Testis (tissue), 3 donors: ENCODE results near the gene PSMA6. TPM values are rescaled to one million over a fixed set of nuclear protein-coding genes. Genes with fewer than 3 reads are reported as not detected.

Source experiments
- DNase-seq: peaks from one replicate; pipeline ENCODE4 v3.0.0-alpha.2; 2019
- H3K27ac ChIP-seq, 2 donors: fragments of 200-600 bp; sonication (generic); one replicate each; pipeline ENCODE4 v1.5.1; 2019
- H3K27me3 ChIP-seq: fragments of 200-600 bp; sonication (generic); one replicate; pipeline ENCODE4 v1.5.1; 2019
- H3K36me3 ChIP-seq: fragments of 200-600 bp; sonication (generic); one replicate; pipeline ENCODE4 v1.5.1; 2017; ENCODE audit warnings: low read depth; ENCODE audit errors: missing control alignments
- H3K4me1 ChIP-seq: fragments of 200-600 bp; sonication (generic); one replicate; pipeline ENCODE4 v1.5.1; 2019
- H3K4me3 ChIP-seq, 2 donors: fragments of 200-600 bp; sonication (generic); one replicate each; pipeline ENCODE4 v1.5.1; 2017 to 2019
- H3K9me3 ChIP-seq: fragments of 200-600 bp; sonication (generic); one replicate; pipeline ENCODE4 v1.5.1; 2017
- CTCF ChIP-seq, 3 experiments: fragments of 450-650 bp in 2 of 3; fragments of 200-600 bp in 1 of 3; sonication (generic) in 1 of 3; IDR thresholded peaks; one replicate each; pipeline ENCODE4 v1.5.1; 2016 to 2019; ENCODE audit warnings: antibody characterized with exemption in 3 of 3, mild to moderate bottlenecking in 2 of 3, moderate library complexity in 1 of 3
- POLR2A ChIP-seq: fragments of 450-650 bp; IDR thresholded peaks from one replicate; pipeline ENCODE4 v1.6.1; 2017; ENCODE audit warnings: antibody characterized with exemption, mild to moderate bottlenecking, moderate library complexity
- WGBS, 2 donors: methylation state at CpG; one replicate each; pipeline ENCODE4 v1.1.5; 2018; 5-methylcytosine and 5-hydroxymethylcytosine counted together
- intact Hi-C: fragments of 100-400 bp; cut with DNase I; formaldehyde crosslinking; loops from one replicate; pipeline ENCODE4 v1.15.1; 2023; ENCODE audit warnings: low total_unique reads
- polyA plus RNA-seq: library from polyadenylated mRNA; stranded (reverse); fragments of 350-450 nt; fragmentation: Illumina TruSeq; extraction: RNeasy Lipid Tissue Mini Kit (QIAGEN cat#74804); gene quantifications from one replicate; pipeline ENCODE4 v1.2.3, GENCODE V29; 2014; ENCODE audit warnings: low read depth, low replicate concordance; ENCODE audit not compliant: insufficient read depth
- total RNA-seq, 2 donors: library from RNA; depleted of rRNA; stranded (reverse); fragments of >200 nt; gene quantifications; one replicate each; pipeline ENCODE4 v1.2.3, GENCODE V29; 2016

The PSMA6 gene
- total and polyA plus RNA-seq, 3 donors from 2014 or later: 147 to 461 (median 257) TPM

DNA sequence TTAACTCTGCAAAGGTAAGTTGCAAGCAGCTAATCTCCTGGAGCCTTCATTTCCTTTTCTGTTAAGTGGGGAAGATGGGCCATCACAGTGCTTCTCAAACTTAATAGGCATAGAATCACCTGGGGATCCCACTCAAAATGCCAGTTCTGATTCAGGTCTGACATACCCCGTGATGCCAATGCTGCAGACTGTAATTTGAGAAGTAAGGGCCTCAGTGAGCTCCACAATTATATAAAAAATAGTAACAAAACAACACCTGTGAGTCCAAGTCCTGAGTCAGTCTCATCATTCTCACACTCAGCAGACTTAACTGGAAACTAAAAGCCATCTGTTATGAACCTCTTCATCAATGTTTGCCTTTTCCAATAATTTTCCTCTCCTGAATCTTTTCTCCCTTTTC, 10.8 kb upstream of the PSMA6 start:
- Histone ChIP-seq H3K9me3 (no peaks in the 10 kb centered on the region), H3K27me3 (no peaks in the 10 kb centered on the region), H3K36me3 (no peaks in the 10 kb centered on the region), H3K27ac (no peak overlapping the region), H3K4me3 (no peak overlapping the region), H3K4me1 (no peaks in the 10 kb centered on the region)
- TF ChIP-seq CTCF (IDR thresholded peaks at IDR 0.05) (no peak), POLR2A (no peak)
- intact Hi-C loops: no loop called here
- 96 to 100% methylated on average over 1 of the region's 1 CpG for WGBS, 2 donors
- no peak for DNase-seq

DNA sequence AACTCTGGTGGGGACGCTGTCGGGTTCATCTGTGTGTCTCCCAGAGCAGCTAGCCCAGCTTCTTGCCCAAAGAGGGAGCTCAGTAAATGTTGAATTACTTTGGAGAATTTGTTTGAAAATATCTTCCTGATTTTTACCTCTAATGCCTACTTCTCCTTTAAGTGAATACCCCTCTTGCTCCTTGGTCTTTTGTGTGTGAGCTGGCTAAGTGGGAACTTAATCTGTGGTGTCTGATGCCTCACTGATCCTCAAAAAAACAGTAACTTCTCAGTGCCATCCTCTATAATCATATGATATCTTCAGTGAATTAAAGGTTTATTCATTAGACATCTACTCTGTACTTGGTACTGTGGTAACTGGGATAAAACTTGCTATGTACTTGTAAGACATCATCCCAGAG, 7.7 kb upstream of the PSMA6 start:
- Histone ChIP-seq H3K4me1 (no peaks in the 10 kb centered on the region), H3K4me3 (no peak overlapping the region), H3K9me3 (no peaks in the 10 kb centered on the region), H3K27ac (no peak overlapping the region), H3K27me3 (no peaks in the 10 kb centered on the region), H3K36me3 (no peaks in the 10 kb centered on the region)
- no peak for DNase-seq
- TF ChIP-seq CTCF (IDR thresholded peaks at IDR 0.05) (no peak), POLR2A (no peak)
- intact Hi-C loops: no loop called here
- 82 to 100% methylated on average over 2 of the region's 2 CpGs for WGBS, 2 donors

DNA sequence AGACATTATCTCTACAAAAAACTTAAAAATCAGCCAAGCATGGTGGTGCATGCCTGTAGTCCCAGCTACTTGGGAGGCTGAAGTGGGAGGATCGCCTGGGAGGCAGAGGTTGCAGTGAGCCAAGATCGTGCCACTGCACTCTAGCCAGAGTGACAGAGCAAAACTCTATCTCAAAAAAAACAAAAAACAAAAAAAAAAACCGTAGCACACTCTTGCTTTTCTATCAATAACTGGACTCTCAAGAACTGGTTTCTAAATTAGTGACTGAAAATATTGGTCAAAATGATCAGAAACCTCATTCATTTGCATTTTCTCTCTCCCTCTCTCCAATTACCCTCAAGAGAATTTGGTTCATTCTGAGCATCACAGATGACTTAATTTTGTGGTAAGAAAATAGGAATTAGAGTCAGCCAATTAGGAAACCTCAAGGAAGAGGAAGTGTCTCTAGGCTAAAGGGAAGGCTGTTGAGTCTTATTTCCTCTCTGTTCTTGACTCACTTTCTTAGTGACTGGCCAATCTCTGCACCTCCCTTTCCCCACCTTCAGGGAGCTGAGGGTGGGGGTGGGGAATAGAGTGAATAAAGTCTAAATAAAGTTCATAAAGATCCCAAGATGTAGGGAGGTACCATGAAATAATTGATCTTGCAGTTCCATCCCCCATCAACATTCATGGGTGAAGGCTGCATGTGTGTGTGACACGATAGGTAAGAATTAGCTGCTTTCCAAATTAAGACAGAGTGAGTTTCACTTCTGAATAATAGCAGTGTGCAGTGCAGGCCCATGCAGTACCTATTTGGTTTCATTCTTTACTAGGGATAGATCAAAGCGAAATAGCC, 6.8 kb upstream of the PSMA6 start:
- H3K4me1 ChIP-seq: no peaks in the 10 kb centered on the region
- H3K36me3 ChIP-seq: no peaks in the 10 kb centered on the region
- no peaks in the 10 kb centered on the region for H3K9me3 ChIP-seq
- no peak overlapping the region for H3K4me3 ChIP-seq
- H3K27ac ChIP-seq: no peak overlapping the region
- intact Hi-C loops: no loop called here
- TF ChIP-seq POLR2A: no peak
- TF ChIP-seq CTCF (IDR thresholded peaks at IDR 0.05): no peak
- H3K27me3 ChIP-seq: no peaks in the 10 kb centered on the region
- WGBS, 2 donors: 86 to 91% methylated on average over 5 of the region's 5 CpGs
- DNase-seq: no peak

- Histone ChIP-seq H3K9me3 (no peaks in the 10 kb centered on the region), H3K27me3 (no peaks in the 10 kb centered on the region), H3K36me3 (no peaks in the 10 kb centered on the region), H3K4me1 (no peaks in the 10 kb centered on the region), H3K4me3 (no peak overlapping the region), H3K27ac (no peak overlapping the region)
- TF ChIP-seq CTCF (IDR thresholded peaks at IDR 0.05) (no peak), POLR2A (no peak)
- WGBS, 2 donors: 84 to 87% methylated on average over 8 of the region's 8 CpGs
- no peak for DNase-seq
- intact Hi-C loops: no loop called here
These were observed 6.1 kb upstream of the PSMA6 start for GRCh38 chr14:35286003-35286600.

- no peak for DNase-seq
- H3K27me3 ChIP-seq: no peaks in the 10 kb centered on the region
- no peak overlapping the region for H3K4me3 ChIP-seq
- H3K36me3 ChIP-seq: no peaks in the 10 kb centered on the region
- intact Hi-C loops: no loop called here
- WGBS, 2 donors: 76 to 85% methylated on average over 1 of the region's 1 CpG
- TF ChIP-seq POLR2A (no peak), CTCF (IDR thresholded peaks at IDR 0.05) (no peak)
- H3K9me3 ChIP-seq: no peaks in the 10 kb centered on the region
- no peaks in the 10 kb centered on the region for H3K4me1 ChIP-seq
- H3K27ac ChIP-seq: no peak overlapping the region
These were observed 5.5 kb upstream of the PSMA6 start for GRCh38 chr14:35286707-35287106.
